Measurements from ENCODE around the gene LGALS14.

LGALS14 gene

DNA sequence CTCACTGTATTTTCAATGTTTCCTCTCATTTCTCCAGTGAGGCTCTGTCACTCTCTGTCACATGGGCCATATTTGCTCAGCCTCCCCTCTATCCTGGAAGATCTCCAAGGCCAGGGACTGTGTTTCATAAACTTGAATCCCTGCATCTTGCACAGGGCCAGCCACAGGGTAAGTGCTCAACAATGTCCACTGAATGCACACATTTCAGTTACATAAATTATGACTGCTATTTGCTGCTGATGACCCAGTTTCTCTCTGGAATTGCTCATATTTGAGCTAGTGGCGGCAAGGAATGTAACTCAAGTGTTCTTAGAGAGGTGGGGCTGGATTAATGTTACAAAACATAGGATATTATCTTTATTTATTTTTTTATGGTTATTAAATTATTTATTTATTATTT is 27.4 kb downstream of the LGALS14 start:
- no peak overlapping the region for H3K4me3 ChIP-seq (ENCODE audit: low read depth in 1 of 2, low read length in 1 of 2)
- TF ChIP-seq CTCF (IDR thresholded peaks at IDR 0.05), result no peak
- H3K27me3 ChIP-seq, result peaks cover 7% of the 10 kb centered on the region
- H3K9me3 ChIP-seq, result no peaks in the 10 kb centered on the region
- H3K4me1 ChIP-seq (ENCODE audit: control insufficient read depth in 1 of 2, insufficient read depth in 1 of 2, low read depth in 1 of 2, low read length in 1 of 2), result peaks cover 0 to under 1% of the 10 kb centered on the region in 2 experiments
- no peak overlapping the region for H3K27ac ChIP-seq
- peaks cover 25% of the 10 kb centered on the region for H3K36me3 ChIP-seq

- TF ChIP-seq CTCF (IDR thresholded peaks at IDR 0.05), result no peak
- no peaks in the 10 kb centered on the region for H3K9me3 ChIP-seq
- H3K4me1 ChIP-seq (ENCODE audit: control insufficient read depth in 1 of 2, insufficient read depth in 1 of 2, low read depth in 1 of 2, low read length in 1 of 2), result peaks cover 12 to 22% of the 10 kb centered on the region in 2 experiments
- peaks cover 25% of the 10 kb centered on the region for H3K36me3 ChIP-seq
- peaks cover 7% of the 10 kb centered on the region for H3K27me3 ChIP-seq
- no peak overlapping the region for H3K27ac ChIP-seq
- no peak overlapping the region for H3K4me3 ChIP-seq (ENCODE audit: low read depth in 1 of 2, low read length in 1 of 2)
Observed at GRCh38 chr19:39733841-39734240, 29.6 kb downstream of the LGALS14 start.

GRCh38 chr19:39735688-39736087 is 31.4 kb downstream of the LGALS14 start:
- Histone ChIP-seq H3K27ac (no peak overlapping the region), H3K36me3 (peaks cover 25% of the 10 kb centered on the region), H3K27me3 (peaks cover 12% of the 10 kb centered on the region), H3K4me1 (ENCODE audit: control insufficient read depth in 1 of 2, insufficient read depth in 1 of 2, low read depth in 1 of 2, low read length in 1 of 2) (peaks cover 17 to 39% of the 10 kb centered on the region in 2 experiments), H3K4me3 (ENCODE audit: low read depth in 1 of 2, low read length in 1 of 2) (no peak overlapping the region), H3K9me3 (no peaks in the 10 kb centered on the region)
- no peak for TF ChIP-seq CTCF (IDR thresholded peaks at IDR 0.05)

GRCh38 chr19:39736088-39736487 is 31.8 kb downstream of the LGALS14 start:
- Histone ChIP-seq H3K27me3 (peaks cover 12% of the 10 kb centered on the region), H3K4me1 (ENCODE audit: control insufficient read depth in 1 of 2, insufficient read depth in 1 of 2, low read depth in 1 of 2, low read length in 1 of 2) (peaks cover 17 to 39% of the 10 kb centered on the region in 2 experiments), H3K9me3 (no peaks in the 10 kb centered on the region), H3K36me3 (peaks cover 21% of the 10 kb centered on the region), H3K4me3 (ENCODE audit: low read depth in 1 of 2, low read length in 1 of 2) (no peak overlapping the region), H3K27ac (no peak overlapping the region)
- no peak for TF ChIP-seq CTCF (IDR thresholded peaks at IDR 0.05)

DNA sequence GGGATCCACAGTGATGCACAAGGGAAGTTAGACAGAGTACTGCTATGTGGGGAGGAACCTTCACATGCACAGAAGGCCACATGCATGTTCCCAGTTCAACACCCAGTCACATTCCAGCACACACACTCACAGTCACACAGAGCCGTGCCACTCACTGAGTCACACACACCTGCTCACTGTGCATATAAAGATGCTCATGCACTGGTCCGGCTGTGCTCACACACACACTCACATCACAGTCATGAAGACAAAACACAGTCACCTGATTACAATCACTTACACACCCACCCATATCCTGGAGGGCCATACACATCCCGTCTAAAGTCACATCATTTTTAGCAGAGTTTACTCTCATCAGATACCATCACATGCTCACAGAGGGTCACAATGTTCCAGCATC is 33.1 kb downstream of the LGALS14 start:
- Histone ChIP-seq H3K27me3 (peaks cover 12% of the 10 kb centered on the region), H3K4me3 (ENCODE audit: low read depth in 1 of 2, low read length in 1 of 2) (peak overlapping the region in 1 of 2 experiments; percentile 23), H3K4me1 (ENCODE audit: control insufficient read depth in 1 of 2, insufficient read depth in 1 of 2, low read depth in 1 of 2, low read length in 1 of 2) (peaks cover 17 to 39% of the 10 kb centered on the region in 2 experiments), H3K9me3 (no peaks in the 10 kb centered on the region), H3K36me3 (peaks cover 14% of the 10 kb centered on the region), H3K27ac (peak overlapping the region; percentile 51)
- no peak for TF ChIP-seq CTCF (IDR thresholded peaks at IDR 0.05)

DNA sequence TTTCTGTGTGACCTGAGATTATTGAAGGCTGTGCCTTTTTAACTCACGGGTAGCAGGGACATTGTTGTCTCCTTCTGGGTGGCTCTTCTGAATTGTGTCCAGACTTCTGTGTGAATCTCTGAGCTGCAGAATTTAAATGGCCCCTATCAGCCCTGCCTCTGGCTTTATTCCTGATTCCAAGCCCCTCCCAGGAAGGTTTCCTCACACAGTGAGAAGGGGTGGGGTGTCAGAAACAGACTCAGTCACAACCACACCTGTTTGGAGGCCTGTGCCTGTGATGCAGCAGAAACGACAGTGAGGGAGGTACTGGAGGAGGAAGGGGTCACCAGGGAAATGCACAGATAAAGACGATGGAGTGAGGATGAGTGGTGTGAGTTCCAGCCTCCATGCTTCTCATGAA is 33.6 kb downstream of the LGALS14 start, which contains the start of gene CLC:
CLC (minus strand) TSS at position 139 of the 400 bp plus-strand sequence; CDS start at position 62, 77 bp downstream.
- H3K36me3 ChIP-seq, result peaks cover 14% of the 10 kb centered on the region
- H3K4me1 ChIP-seq (ENCODE audit: control insufficient read depth in 1 of 2, insufficient read depth in 1 of 2, low read depth in 1 of 2, low read length in 1 of 2), result peaks cover 17 to 39% of the 10 kb centered on the region in 2 experiments
- H3K4me3 ChIP-seq (ENCODE audit: low read depth in 1 of 2, low read length in 1 of 2), result peak within 1 kb of the TSS in 1 of 2 experiments; percentile 23
- no peaks in the 10 kb centered on the region for H3K9me3 ChIP-seq
- TF ChIP-seq CTCF (IDR thresholded peaks at IDR 0.05), result no peak
- peaks cover 12% of the 10 kb centered on the region for H3K27me3 ChIP-seq
- peak within 1 kb of the TSS; percentile 51 for H3K27ac ChIP-seq

Data from neutrophil (primary cell).